Neural cell (in vitro differentiated cells): ENCODE results near the gene LCE6A.

Experiments
- CTCF ChIP-seq: fragments of 450-650 bp; IDR thresholded peaks from 2 replicates; pipeline ENCODE4 v1.5.1; 2014; ENCODE audit warnings: antibody characterized with exemption, mild to moderate bottlenecking, moderate library complexity; ENCODE audit not compliant: poor library complexity, severe bottlenecking
- EP300 ChIP-seq: fragments of 450-650 bp; conservative IDR thresholded peaks from 2 replicates; pipeline ENCODE4 v1.6.1; 2014; ENCODE audit warnings: antibody characterized with exemption, mild to moderate bottlenecking, moderate library complexity; ENCODE audit not compliant: poor library complexity, severe bottlenecking
- EZH2 ChIP-seq: fragments of 200-600, 300-800 bp; shearing (Covaris generic), sonication (generic); IDR thresholded peaks from 2 replicates; pipeline ENCODE4 v1.6.1; 2014; ENCODE audit warnings: antibody characterized with exemption, low read length, borderline replicate concordance, mild to moderate bottlenecking; ENCODE audit not compliant: insufficient read depth, poor library complexity, severe bottlenecking
- POLR2AphosphoS5 ChIP-seq: IDR thresholded peaks from 2 replicates; pipeline ENCODE4 v1.6.1; 2012
- REST ChIP-seq: IDR thresholded peaks from 2 replicates; pipeline ENCODE4 v1.6.1; 2012; ENCODE audit warnings: borderline replicate concordance
- TAF1 ChIP-seq: IDR thresholded peaks from 2 replicates; pipeline ENCODE4 v1.6.1; 2012; ENCODE audit warnings: low read depth

- TF ChIP-seq CTCF (no peak), EP300 (no peak), POLR2AphosphoS5 (no peak), EZH2 (no peak), TAF1 (no peak), REST (no peak)
Measured at GRCh38 chr1:152884085-152884484, 41.4 kb downstream of the LCE6A start.
